Motor neuron (in vitro differentiated cells): ENCODE results near the gene ZNF711. TPM values are rescaled to one million over a fixed set of nuclear protein-coding genes. Genes with fewer than 3 reads are reported as not detected.
"Not testable (repeated sequence)": the region's sequence is repeated elsewhere in the genome, so short reads cannot be mapped to it uniquely, and the experiment has no call there.

Experiments
- ATAC-seq, 8 experiments: fragments of 200-7000 bp; cut with Tn5 transposase; replicated peaks in 6 of 8; 2 replicates each; pipeline ENCODE4 v1.8.0; 2021; ENCODE audit warnings: mild to moderate bottlenecking in 8 of 8, moderate library complexity in 8 of 8
- H3K27ac ChIP-seq, 2 donors: fragments of 250-450 bp; sonication (Bioruptor Pico); 2 replicates each; pipeline ENCODE4 v1.9.0; 2021; ENCODE audit warnings: antibody characterized with exemption in 2 of 2, mild to moderate bottlenecking in 2 of 2, moderate library complexity in 1 of 2
- H3K4me1 ChIP-seq, 2 donors: fragments of 250-450 bp; sonication (Bioruptor Pico); replicated peaks in 1 of 2; 2 replicates each; pipeline ENCODE4 v1.6.1; 2021; ENCODE audit warnings: antibody characterized with exemption in 2 of 2, mild to moderate bottlenecking in 2 of 2, moderate library complexity in 1 of 2
- H3K4me3 ChIP-seq, 5 donors: fragments of 250-450 bp; sonication (Bioruptor Pico); 2 replicates each; pipeline ENCODE4 v1.9.0; 2021; ENCODE audit warnings: antibody characterized with exemption in 5 of 5, mild to moderate bottlenecking in 5 of 5, moderate library complexity in 4 of 5
- WGBS, 10 experiments: fragments of 450-650 bp; shearing (Covaris generic); methylation state at CpG; one replicate each; pipeline ENCODE4 v1.0.0; 2022; 5-methylcytosine and 5-hydroxymethylcytosine counted together
- in situ Hi-C, 9 experiments: fragments of 400-800 bp; cut with MboI; loops; one replicate each; pipeline ENCODE4 v1.15.0; 2021; ENCODE audit warnings: low sequenced_read_pairs in 9 of 9, low pct_unique_long_range_greater_than_20kb in 2 of 9; ENCODE audit not compliant: unreplicated experiment in 9 of 9
- total RNA-seq, 8 experiments: library from RNA; unstranded; fragments of 300-600 nt; gene quantifications; 2 replicates each; pipeline versions ENCODE4 v1.2.3 to v1.2.4, GENCODE V29; 2022

The ZNF711 gene
- 10 to 100 TPM in 5 of 8 experiments, 1 to 10 TPM in 2, not detected in 1; 1.2 to 45.2 (median 40.6) TPM for total RNA-seq

DNA sequence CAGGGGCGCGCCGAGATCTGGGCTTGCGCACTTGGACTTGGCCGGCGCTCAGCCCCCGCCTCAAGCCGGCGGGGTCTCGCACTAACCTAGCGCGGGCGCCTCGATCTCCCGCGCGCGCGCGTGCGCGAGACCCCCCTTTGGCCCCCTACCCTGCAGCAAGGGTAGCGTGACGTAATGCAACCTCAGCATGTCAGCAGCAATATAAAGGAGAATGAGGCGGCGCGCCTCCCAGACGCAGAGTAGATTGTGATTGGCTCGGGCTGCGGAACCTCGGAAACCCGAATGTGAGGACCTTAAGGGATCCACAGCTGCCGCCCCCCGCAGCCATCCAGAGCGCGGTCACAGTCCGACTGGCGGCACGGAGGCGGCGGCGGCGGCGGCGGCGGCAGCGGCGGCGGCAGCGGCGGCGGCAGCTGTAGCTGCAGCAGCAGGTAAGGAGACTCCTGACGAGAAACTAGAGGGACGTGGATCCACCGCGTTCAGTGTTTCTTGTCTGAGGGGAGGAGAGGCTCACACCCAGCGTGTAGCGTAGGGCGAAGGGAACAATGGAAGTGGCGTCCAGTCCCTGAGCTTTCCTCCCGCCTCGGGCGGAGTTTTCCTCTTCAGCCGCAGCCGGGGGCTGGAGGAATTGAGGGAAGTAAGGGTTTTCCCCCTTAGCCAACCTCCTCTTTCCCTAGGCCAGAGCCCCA is at the start of gene ZNF711, which contains the start of gene SATL1:
Gene ZNF711, plus strand, starts transcription at position 231 of the 689 bp plus-strand sequence. CDS start 3,582 bp downstream, outside the sequence.
Gene SATL1, minus strand, starts transcription at position 19 of the 689 bp plus-strand sequence. CDS start 134,811 bp downstream, outside the sequence.
- in situ Hi-C loops = no loop called here
- peak within 1 kb of the TSS; percentile 61 to 96 (median 79) for H3K4me3 ChIP-seq
- peaks cover 0 to 9% of the 10 kb centered on the region in 2 donors for H3K4me1 ChIP-seq
- WGBS, 10 experiments = 49% methylated on average over 34 of the region's 65 CpGs; no CpG with 5 or more reads in 9 of the 10 experiments
- peak within 1 kb of the TSS; percentile 94 to 95 for H3K27ac ChIP-seq
- peak in 6 of 8 experiments; percentile 88 to 93 (median 92) for ATAC-seq

- in situ Hi-C loops = no loop called here
- Histone ChIP-seq H3K27ac (no peak overlapping the region), H3K4me3 (no peak overlapping the region), H3K4me1 (no peaks in the 10 kb centered on the region)
- no peak for ATAC-seq
- WGBS, 10 experiments = 0 to 83% (median 38%) methylated on average over 1 of the region's 1 CpG; no CpG with 5 or more reads in 7 of the 10 experiments
Measured at GRCh38 chrX:85196319-85196718, 47.5 kb upstream of the ZNF711 start.

GRCh38 chrX:85203461-85203970 is 40.3 kb upstream of the ZNF711 start:
- Histone ChIP-seq H3K4me3 (no peak overlapping the region), H3K4me1 (no peaks in the 10 kb centered on the region), H3K27ac (no peak overlapping the region)
- 33 to 100% (median 55%) methylated on average over 1 to 3 of the region's 8 CpGs; no CpG with 5 or more reads in 6 of the 10 experiments for WGBS, 10 experiments
- in situ Hi-C loops = no loop called here
- no peak for ATAC-seq

- in situ Hi-C loops = no loop called here
- ATAC-seq = no peak
- WGBS, 10 experiments = 41 to 100% (median 86%) methylated on average over 1 to 3 of the region's 3 CpGs; no CpG with 5 or more reads in 5 of the 10 experiments
- Histone ChIP-seq H3K4me1 (no peaks in the 10 kb centered on the region), H3K4me3 (no peak overlapping the region), H3K27ac (no peak overlapping the region)
Measured at GRCh38 chrX:85213792-85214530, 29.8 kb upstream of the ZNF711 start.

DNA sequence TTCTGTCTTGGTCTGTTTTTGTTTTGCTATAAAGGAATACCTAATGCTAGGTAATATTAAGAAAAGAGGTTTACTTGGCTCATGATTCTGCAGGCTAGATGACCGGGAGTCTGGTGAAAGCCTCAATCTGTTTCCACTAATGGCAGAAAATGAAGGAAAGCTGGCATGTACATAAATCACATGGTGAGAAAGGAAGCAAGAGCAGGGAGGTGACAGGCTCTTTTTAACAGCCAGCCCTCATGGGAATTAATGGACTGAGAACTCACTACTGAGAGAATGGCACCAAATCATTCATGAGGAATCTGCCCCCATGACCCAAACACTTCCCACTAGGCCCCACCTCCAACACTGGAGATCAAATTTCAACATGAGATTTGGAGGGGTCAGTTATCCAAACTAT is 27.8 kb upstream of the ZNF711 start:
- Histone ChIP-seq H3K27ac (no peak overlapping the region), H3K4me1 (no peaks in the 10 kb centered on the region), H3K4me3 (no peak overlapping the region)
- 0 to 20% (median 0%) methylated on average over 1 of the region's 1 CpG; no CpG with 5 or more reads in 7 of the 10 experiments for WGBS, 10 experiments
- peak in 3 of 8 experiments; percentile 32 to 45 (median 35) for ATAC-seq
- in situ Hi-C loops = no loop called here

- in situ Hi-C loops = no loop called here
- ATAC-seq = no peak
- WGBS, 10 experiments = 0 to 33% methylated on average over 1 of the region's 1 CpG; no CpG with 5 or more reads in 8 of the 10 experiments
- Histone ChIP-seq H3K4me1 (no peaks in the 10 kb centered on the region), H3K4me3 (no peak overlapping the region), H3K27ac (no peak overlapping the region)
Measured at GRCh38 chrX:85221361-85221760, 22.4 kb upstream of the ZNF711 start.

DNA sequence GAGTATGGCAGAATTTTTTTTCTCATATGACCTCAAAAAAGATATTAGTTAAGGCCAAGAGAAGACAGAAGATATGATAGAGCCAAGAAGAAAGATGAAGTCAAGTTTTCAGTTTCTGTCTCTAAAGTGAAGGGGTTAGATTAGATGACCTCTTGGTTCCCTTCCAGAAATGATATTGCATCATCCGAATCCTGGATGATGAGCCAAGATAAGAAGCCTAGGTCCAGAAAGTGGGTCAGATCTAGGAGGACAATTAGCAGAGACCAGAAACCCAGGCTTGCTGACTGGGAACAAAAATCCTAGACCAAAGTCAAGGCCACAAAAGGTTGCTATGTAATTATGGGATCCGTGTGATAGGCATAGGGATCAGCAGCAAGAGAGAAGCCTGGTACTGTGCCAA is 20.4 kb upstream of the ZNF711 start:
- Histone ChIP-seq H3K27ac (no peak overlapping the region), H3K4me3 (no peak overlapping the region), H3K4me1 (no peaks in the 10 kb centered on the region)
- no peak for ATAC-seq
- in situ Hi-C loops = no loop called here
- 17 to 100% (median 60%) methylated on average over 1 of the region's 2 CpGs; no CpG with 5 or more reads in 6 of the 10 experiments for WGBS, 10 experiments

GRCh38 chrX:85243155-85243554 is 636 bp upstream of the ZNF711 start:
- 0 to 56% (median 15%) methylated on average over 1 to 2 of the region's 2 CpGs; no CpG with 5 or more reads in 6 of the 10 experiments for WGBS, 10 experiments
- in situ Hi-C loops = no loop called here
- peak overlapping the region; percentile 61 to 96 (median 79) for H3K4me3 ChIP-seq
- peak in 1 of 8 experiments; percentile 5 for ATAC-seq
- H3K27ac ChIP-seq = no peak overlapping the region
- peaks cover 0 to 9% of the 10 kb centered on the region in 2 donors for H3K4me1 ChIP-seq

GRCh38 chrX:85244450-85245211 is 840 bp downstream of the ZNF711 start:
- Histone ChIP-seq H3K4me1 (peaks cover 0 to 9% of the 10 kb centered on the region in 2 donors), H3K4me3 (peak overlapping the region; percentile 61 to 96 (median 79)), H3K27ac (peak overlapping the region; percentile 94 to 95)
- in situ Hi-C loops = no loop called here
- peak in 6 of 8 experiments; percentile 30 to 47 (median 36) for ATAC-seq
- WGBS, 10 experiments = 0 to 58% methylated on average over 3 to 5 of the region's 42 CpGs; no CpG with 5 or more reads in 8 of the 10 experiments

DNA sequence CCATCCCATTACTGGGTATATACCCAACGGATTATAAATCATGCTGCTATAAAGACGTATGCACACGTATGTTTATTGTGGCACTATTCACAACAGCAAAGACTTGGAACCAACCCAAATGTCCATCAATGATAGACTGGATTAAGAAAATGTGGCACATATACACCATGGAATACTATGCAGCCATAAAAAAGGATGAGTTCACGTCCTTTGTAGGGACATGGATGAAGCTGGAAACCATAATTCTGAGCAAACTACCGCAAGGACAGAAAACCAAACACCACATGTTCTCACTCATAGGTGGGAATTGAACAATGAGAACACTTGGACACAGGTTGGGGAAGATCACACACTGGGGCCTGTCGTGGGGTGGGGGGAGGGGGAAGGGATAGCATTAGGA is 41.5 kb downstream of the ZNF711 start:
- H3K4me3 ChIP-seq, H3K27ac ChIP-seq, in situ Hi-C loops, ATAC-seq, H3K4me1 ChIP-seq: not testable (repeated sequence)
- 75 to 80% methylated on average over 1 to 2 of the region's 6 CpGs; no CpG with 5 or more reads in 8 of the 10 experiments for WGBS, 10 experiments

DNA sequence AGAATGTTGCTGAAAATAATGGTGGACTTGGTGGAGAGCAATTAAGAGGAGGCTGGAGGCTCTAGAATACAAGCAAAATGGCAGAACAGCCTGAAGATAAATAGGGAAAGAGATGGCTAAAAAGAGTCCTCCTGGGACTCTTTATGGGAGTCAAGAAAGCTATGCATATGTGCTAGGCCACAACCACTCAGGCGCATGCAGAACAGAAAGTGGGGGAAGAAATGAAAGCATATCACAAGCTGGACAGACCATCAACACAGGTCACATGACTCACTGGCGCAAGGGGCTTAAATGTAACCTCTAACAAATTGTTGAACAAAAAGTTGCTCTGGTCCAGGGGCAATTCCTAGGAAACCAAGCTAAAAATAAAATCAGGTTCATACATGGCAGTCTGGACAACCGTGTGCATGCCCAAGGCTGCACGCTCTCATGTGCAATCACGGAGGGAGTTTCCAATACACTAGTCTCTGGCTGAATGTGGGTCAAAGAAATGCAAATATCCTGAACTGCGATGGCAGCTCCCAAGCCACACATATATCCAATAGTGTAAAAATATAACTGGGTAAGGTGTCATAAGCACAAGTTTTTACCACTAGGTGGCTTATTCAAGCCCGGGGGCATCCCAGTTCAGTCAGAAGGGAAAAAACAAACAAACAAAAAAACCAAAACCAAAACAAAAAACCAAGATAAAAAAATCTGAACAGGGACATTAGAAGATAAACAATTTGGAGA is 45.4 kb downstream of the ZNF711 start:
- Histone ChIP-seq H3K27ac (no peak overlapping the region), H3K4me3 (no peak overlapping the region), H3K4me1 (no peaks in the 10 kb centered on the region)
- no peak for ATAC-seq
- in situ Hi-C loops = no loop called here
- WGBS, 10 experiments = 4 to 100% (median 70%) methylated on average over 1 to 7 of the region's 7 CpGs; no CpG with 5 or more reads in 1 of the 10 experiments

DNA sequence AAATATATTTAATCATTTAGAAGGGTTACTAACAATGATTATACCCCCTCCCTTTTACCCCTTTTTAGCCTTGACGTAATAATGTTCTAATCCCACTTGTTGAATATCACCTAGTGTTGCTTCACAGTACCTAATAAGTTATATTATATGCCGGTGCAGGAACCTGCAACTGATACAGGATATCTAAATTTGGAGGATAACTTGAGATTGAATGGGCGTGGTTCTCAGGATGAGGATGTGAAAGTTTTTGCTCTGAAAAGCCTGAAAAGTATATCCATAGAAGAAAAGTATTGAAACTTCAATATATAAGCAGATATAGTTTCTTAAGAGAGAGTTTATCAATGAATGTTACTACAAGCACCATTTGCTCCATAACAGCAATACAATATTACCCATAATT is 59.8 kb downstream of the ZNF711 start:
- in situ Hi-C loops = no loop called here
- no peak overlapping the region for H3K27ac ChIP-seq
- 0 to 100% (median 16%) methylated on average over 1 to 3 of the region's 3 CpGs; no CpG with 5 or more reads in 4 of the 10 experiments for WGBS, 10 experiments
- no peak for ATAC-seq
- H3K4me3 ChIP-seq = no peak overlapping the region
- H3K4me1 ChIP-seq = no peaks in the 10 kb centered on the region
